ENCODE measurements around the gene TMEM30A.

Gene TMEM30A

DNA sequence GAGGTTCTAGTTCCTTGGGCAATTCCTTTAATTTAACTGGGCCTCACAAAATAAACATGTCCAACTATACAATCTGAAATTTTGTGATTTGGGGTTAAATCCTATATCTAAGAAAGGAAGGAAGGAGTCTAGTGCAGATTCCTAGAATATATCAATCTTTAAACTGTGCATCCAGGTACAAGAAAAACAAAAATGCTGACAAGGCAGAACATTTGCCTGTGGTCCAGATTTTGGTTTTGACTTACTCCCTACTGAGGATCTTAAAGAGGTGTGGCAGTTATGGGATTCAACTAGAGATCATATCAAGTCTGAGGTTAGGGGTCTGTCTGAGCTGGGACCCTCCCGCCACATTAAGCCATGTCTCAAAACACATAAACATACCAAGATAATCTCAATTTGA, 23.3 kb downstream of the TMEM30A start:
- no peak for DNase-seq

DNA sequence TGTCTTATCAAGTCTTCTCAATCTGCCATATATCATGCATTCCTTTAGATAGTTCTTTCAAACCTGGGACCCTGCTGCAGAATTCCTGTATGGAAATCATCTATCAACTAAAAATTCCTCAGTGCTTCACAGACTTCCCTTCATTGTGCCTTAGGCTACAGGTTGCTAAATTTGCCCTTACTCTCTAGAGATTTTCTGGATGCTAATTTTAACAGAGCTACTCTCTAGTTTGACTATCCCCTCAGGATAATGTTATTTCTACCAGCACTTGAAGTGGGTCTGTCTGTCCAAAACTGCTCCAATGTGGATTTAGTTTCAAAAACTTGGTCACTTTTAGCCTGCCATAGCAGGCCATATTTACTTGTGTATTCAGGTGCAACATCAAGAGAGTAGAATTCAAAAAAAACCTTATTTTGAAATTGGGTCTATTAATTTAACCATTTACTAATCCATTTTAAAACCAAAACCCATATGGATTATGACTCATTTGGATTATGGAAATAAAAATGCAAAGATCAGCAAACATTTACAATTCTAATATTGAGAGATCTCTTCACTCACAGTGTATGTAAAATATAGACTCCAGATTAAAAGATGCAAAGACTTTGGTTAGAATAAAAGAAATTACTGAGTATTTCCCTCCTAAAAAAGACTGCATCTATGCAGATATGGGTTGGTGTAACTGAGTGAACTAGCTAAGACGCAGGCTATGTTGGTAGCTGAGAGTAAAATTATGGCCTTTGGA, 27.1 kb downstream of the TMEM30A start:
- DNase-seq = no peak

DNA sequence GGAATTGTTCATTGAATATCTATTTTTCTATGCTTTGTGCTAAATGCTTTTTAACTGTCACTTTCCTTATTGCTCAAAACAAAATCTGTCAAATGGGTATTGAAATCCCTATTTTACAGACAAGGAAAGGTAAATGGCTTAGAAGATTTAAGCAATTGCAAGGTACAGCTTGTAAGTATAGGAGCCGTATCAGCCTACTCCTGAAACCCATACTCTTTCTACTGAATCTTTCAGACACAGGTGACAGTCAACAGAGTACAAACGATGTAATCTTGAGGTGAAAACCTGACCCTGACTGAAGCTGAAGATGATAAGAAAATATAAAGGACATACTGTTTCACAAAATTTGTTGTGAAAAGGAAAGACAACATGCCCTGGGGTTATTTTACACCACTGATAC, 34.0 kb downstream of the TMEM30A start:
- DNase-seq = no peak

DNA sequence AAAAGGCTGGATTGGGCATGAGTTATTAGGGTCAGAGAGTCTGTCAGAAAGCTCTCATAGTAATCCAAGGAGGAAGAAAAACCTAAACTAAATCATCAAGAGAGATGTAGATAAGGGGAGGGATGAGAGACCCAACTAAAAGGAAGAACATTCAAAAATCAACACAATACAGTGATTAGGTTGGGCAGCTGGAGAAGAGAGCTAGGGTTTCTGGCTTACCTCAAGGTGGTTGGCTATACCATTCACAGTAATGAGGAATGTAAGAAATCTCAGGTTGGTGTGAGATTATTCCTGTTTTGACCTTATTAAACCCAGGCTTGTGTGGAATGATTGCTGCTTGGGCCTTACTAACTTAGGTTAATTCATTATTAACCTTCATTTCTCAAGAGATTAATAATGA, 34.8 kb downstream of the TMEM30A start:
- DNase-seq = no peak

DNA sequence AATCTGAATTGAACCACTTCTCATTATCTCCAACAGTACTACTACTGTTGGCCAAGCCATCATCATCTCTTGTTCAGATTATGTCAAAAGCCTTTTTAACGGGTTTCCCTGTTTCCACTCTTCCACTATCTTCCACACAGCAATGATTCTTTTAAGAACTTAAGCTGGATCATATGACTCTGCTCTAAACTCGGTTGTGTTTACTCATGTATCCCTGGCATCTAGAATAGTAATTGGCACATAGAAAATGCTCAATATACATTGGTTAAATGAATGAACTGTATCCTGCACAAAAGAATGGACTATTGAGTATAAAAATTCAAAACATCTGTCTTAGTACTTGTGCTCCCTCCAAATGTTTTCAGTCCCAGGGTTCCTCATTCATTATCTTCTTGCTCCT, 38.2 kb downstream of the TMEM30A start:
- no peak for DNase-seq

DNA sequence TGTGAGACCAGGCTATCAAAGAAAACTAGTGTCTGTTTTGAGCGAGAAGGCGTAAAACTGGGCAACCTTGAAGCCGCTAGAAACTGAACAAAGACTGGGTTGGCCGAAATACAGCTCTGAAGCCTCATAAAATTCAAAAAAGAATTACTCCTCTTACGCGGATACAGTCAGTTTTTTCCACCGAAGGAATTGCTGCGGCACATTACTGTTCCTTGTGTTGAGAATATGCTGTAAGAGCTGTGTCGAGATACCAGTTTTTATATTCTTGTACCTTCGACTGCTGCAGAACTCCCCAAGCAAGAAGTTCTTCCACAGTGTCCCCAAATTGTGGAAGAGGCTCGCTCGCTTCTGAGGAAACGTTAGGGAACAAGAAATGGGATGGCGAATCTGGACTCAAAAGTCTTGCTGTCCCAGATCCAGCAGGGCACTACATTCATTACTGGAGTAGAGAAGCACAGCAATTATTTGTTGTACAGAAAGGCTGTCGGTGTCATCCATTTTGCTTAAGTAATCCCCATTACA, 40.5 kb downstream of the TMEM30A start:
- no peak for DNase-seq

DNA sequence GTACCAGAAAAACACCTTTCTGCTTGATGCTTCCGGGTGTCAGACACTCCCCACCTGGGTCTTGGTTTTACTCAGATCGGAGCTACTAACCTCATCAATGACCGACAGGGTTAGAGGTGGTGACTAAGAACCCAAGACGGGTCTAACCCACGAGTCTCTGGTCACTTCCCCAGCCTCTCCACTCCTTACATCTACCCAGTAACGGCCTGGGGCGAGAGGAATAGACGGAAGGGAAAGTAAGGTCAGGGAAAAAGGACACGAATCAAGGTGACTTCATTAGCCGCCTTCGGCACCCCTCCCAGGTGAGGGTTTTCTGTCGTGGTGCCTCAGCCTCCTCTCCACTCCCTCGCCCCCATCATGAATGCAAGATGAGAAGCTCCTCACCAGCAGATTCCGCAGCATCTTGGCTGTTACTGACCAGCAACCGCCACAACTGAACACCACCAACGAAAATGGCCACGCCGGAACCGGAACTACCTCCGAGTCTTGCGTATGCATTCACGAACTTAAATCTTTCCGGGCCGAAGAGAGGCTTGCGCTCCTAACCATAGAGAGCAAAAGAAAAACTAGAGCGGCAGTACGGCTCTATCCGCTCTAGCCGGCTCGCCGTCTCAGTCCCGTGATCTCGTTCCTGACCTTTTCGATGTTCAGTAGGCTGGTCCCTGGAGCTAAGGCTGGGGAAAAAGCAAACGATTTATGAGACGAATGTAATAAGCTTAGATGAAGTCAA, 41.1 kb downstream of the TMEM30A start, which contains the start of gene COX7A2:
Gene COX7A2, minus strand, starts transcription at position 469 of the 730 bp plus-strand sequence. Its CDS starts 67 bp downstream, at position 402.
- DNase-seq = peak; percentile 79

DNA sequence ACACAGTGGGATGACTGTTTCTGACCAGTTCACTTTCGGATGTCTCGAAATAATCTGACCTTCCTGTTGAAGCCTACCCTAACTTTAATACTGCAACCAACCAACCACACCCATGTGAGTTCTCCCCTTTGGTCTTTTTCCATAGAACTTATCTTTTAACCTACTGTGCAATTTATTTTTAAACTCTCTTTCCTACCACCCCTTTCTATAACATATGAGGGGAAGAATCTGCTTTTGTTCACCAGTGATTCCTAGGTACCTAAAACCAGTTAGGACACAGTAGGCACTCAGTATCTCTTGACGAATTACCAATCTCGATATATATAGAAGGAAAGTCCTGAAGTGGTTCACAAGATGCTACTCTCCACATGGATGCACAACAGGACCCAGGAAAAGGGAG, 48.0 kb downstream of the TMEM30A start:
- no peak for DNase-seq

DNA sequence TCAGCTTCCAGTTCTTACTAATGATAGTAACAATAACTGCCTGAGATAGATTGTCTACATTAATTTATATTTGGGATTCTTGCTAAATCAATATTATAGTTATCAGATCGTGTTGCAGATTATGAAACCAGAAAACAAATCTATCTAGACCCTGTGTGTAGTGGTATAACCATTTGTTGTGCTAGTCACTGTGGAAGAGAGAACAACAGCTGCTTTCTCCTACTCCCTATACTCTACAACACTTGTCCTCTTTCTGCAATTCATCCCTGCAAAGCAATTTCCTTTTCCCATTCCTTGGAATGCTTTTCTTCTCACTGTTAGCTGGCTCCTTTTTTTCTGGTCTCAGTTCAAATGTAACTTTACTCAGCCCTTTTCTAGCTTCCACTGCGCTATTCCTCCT, 49.3 kb downstream of the TMEM30A start:
- DNase-seq = no peak

DNA sequence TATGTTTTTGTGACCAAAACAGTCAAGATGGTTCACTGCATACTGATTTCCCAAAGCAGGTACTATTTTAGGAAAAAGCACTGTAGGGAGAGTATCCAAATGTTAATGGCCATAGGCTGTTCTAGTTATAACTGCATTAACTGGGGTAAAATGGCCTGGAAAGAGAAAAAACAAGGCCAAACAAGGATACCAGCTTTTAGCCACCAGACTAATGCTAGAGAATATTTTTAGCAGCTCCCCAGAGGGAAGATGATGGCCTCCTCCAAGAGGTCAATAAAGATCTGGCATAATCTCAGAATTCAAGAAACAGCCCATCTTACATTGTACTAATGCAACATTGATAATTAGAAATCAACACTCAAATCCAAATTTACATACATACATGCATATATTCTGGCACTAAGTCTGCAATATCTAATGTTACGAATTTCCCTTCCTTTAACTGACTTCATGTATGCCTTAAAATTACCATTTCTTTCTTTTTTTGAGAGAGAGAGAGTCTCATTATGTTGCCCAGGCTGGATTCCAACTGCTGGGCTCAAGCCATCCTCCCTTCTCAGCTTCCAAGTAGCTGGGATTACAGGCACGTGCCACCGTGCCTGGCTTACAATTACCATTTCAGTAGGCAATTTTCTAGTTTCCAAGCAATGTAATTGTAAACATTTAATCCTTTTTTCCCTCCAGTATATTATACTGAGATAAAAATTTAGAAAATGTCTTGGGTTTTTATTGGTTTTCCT, 50.3 kb downstream of the TMEM30A start:
- no peak for DNase-seq

DNA sequence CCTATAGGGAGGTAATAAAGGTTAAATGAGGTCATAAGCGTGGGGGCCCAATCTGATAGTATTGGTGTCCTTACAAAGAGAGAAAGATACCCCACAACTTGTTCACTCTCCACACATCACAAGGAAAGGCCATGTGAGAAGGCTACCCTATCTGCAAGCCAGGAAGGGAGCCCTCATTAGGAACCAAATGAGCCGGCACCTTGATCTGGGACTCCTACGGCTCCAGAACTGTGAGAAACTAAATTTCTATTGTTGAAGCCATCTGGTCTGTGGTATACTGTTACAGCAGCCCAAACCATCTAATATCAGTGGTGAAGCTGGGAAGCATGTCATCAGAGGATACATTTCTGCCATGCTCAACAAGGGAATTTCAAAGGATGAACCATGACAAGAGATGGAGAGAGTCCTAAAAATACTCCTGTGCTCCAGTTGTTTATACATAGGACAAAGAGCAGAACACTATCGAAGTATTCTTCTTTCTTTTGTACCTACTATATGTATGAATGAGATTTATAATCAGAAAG, 51.4 kb downstream of the TMEM30A start:
- DNase-seq = no peak

DNA sequence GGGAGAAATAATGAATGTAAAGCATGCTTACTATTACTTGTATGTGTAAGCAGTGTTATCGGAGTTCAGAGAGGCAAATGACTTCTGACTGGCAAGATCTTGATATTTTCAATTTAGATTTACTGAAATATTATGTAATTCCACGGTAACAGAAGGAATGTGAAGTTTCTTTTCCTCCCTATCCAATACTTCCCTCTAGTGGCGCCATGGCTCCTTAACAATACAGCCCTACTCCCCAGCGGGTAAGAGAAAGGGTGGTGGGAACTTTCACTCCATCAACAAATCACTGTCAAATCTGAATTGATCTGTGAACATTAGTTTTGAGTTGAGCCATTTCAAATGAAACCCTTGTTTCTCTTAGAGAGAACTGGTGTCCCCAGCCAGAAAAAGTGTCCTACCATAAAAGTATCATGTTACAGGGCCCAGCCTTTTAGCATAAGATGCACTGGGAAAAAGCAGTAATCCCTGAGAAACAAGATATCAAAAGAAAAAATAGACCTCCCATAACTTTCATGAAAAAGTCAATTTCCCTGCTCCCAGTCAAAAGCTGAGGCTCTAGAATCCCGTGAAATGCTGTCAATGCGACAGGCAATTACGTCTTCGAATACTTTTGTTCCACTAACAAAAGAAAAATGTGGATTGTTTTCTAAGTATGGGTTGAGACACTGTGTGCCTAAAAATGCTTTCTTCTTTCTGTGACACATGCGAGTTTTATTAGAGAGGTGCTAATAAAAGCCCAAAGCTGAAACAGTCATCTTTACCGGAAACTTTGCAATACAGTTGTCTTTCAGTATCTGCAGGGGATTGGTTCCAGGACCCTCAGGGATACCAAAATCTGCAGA, 53.9 kb downstream of the TMEM30A start:
- DNase-seq = no peak

DNA sequence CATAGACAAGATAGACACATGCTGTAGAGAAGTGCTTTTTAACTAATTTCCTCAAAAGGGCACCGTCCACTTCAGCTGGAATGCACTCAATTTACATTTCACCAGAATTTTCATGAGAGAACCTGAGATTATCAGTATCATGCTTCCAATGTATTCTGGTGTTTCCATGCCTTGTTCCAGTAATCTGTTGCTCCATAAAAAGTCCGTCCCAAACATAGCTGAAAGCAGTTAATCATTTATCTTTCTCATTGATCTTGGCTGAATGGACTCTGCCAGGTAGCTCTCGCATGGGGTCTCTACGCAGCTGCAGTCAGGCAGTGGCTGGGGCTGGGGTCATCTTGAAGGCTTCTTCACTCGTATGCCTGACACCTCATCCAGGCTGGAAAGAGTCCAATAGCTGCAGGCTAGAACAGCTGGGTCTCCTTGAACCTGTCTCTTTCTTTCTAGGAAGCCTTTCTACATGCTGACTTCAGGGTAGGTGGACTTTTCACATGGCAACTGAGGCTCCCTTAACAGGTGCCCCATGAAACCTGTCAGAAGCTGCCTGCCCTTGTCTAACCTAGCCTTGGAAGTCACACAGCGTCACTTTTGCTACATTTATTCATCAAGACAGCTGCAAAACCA, 60.2 kb downstream of the TMEM30A start:
- DNase-seq = no peak

DNA sequence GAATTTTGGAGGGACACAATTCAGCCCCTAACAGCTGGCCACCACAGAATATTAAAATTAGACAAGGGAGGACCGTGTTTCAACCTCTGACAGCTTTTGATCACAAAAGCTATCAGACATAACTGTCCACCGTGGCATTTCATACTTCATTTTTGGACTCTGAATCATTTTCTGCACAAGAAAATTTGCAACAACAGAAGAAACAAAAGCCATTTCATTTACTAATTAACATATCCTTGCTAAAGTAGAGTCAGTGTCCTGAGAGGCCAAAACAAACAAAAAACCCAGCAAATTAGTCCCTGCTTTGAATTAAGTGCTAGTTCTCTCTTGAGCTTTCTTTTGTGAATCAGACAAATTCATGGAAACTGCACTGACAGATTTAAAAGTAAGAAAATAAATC, 61.2 kb downstream of the TMEM30A start:
- DNase-seq = no peak

DNA sequence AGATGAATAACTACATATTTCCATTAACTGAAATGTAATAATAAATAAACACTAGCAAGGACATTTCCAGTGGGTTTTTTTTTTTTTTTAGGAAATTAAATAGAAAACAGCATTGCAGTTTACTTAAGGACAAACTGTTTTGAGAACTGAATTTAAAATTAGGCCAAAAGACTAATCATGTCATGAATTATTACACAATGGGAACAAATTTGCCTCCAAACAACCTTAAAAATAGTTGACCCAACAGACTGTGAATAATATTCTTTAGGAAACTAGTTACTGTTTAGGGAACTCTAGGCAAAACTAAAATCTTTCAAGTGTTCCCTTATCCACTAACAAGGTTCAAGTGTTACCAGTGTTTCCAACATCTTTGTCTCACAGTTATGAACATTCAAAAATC, 62.3 kb downstream of the TMEM30A start:
- no peak for DNase-seq

DNA sequence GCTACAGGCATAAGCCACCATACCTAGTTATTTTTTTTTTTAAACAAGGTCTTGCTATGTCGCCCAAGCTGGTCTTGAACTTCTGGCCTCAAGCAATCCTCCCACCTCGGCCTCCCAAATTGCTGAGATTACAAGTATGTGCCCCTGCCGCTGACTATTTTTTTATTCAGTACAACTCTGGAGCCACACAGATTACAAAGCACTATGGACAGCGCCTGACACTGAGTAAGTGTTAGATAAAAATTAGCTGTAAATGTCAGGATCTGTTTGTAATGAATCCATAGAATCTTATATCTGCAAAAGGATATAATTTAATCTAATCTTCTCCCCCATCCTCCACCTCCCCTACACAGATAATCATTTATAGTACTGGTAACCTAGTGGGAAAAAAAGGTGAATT, 63.5 kb downstream of the TMEM30A start:
- no peak for DNase-seq

DNA sequence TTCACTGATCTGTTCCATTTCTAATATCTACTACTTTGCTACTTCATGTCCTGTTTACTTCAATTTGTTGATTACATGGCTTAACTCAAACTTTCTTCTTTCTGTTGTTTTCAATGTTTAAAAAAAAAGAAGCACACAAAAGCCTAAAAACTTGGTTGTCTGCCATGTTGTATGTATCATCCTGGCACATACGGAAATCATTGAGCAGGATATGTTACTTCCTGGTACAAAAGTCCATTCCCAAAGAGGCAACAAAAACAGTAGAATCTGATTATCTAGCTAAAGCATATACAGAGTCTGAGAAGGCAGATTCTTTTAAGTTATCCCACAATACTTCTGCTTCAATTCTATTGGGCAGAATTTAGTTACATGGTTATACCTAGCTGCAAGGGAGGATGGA, 64.2 kb downstream of the TMEM30A start:
- DNase-seq = no peak

DNA sequence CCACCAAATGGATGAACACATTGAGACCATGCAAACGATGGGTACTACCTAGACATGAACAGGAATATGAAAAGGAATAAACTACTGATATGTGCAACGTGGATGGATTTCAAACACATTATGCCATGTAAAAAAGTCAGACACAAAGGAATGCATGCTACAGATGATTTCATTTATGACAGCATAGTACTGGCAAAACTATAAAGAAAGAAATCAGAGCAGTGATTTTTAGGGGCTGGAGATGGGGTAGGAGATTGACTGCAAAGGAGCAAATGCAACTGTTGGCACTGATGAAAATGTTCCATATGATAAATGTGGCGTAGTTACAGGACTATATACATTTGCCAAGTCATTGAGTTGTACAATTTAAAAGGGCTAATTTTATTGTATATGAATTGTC, 65.3 kb downstream of the TMEM30A start:
- no peak for DNase-seq

DNA sequence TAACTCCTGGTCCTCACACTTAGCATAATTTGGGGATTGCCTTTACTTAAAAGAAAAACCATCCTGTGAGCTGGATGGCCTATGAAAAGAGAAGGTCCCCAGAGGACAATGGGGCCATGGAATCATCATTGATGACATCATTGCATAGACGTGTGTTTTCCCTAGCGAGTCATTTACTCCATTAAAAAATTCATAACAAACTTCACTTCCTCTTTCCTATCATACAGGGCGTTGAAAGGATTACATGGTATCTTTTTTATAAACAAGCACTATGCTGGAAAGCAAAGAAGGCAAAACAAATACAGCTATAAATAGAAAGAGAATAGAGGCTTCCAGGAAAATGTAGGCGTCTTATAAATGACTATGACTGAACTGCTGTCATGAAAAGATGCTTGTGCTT, 67.4 kb downstream of the TMEM30A start:
- no peak for DNase-seq

DNA sequence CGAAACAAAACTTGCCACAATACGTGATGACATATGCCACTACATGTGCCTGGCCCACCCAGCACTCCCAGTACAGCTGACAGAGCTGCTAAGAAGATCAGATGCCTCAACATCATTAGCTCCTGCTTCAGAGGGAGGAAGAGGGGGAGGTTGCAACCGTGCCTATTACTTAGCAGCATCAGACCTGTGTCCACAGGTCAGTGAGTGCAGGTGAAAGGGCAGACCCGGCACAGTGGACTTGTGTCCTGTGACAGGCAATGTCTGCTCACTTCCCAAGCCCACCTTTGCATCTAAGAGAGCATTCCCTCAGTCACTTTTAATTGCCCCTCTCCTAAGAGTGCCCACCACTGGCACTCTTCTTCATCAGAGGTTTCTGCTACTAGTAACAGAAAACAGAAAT, 69.3 kb downstream of the TMEM30A start:
- DNase-seq = no peak

DNA sequence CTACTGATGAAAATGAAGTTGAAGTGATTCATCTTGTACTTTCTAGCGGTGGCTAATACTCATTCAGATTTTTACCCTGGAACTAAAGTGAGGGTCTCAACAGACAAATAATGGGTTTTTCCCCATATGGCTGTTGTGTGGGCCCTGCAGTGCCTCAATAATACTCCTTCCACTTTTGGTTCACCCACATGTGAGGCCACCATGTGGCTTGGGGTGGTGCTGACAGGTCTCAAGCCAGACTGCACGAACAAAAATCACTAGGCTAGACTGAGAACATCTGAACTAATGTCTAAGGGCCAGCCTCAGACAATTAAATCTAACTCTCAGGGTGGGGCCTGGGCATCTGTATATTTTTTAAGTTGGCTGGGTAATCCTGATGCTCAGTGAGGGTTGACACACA, 70.9 kb downstream of the TMEM30A start:
- no peak for DNase-seq

DNA sequence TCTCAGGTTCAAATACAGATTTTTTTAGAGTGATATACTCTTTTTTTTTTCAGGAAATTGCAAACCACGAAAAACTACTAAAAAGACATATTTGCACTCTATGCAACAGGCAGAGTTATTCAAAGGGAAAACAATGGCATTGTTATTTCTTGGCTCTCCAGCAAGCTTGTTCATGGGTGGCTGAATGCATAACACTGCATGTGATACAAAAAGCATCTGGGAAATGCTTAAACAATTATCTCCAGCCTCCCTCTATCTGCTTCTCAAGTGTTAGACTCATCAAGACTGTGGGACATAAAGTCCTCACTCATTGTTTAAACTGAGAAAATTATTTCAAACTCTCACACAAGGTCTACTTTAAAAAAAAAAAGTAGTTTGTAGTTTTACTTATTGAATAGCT, 71.5 kb downstream of the TMEM30A start:
- DNase-seq = no peak
